Astrocyte (in vitro differentiated cells and primary cell): ENCODE data around the gene ZNF326. TPM values are rescaled to one million over a fixed set of nuclear protein-coding genes. Genes with fewer than 3 reads are reported as not detected.

Source experiments
- DNase-seq: peaks from one replicate; pipeline ENCODE4 v3.0.0-alpha.2; 2010; ENCODE audit warnings: low read depth
- FAIRE-seq: peaks from 2 replicates; lab custom pipeline; 2011; peaks lifted over from hg19 to GRCh38; lab: Jason Lieb, UNC
- H2AFZ ChIP-seq: 2 replicates; pipeline ENCODE4 v1.6.0; 2012; ENCODE audit warnings: low read depth, low read length, inconsistent platforms
- H3K27ac ChIP-seq: 2 replicates; pipeline ENCODE4 v1.5.1; 2011; ENCODE audit warnings: low read depth, low read length, inconsistent platforms
- H3K27me3 ChIP-seq: 2 replicates; pipeline ENCODE4 v1.6.0; 2011; ENCODE audit warnings: low read length, inconsistent platforms; ENCODE audit not compliant: insufficient read depth
- H3K36me3 ChIP-seq: 2 replicates; pipeline ENCODE4 v1.5.1; 2011; ENCODE audit warnings: low read length, inconsistent platforms; ENCODE audit not compliant: insufficient read depth
- H3K4me1 ChIP-seq: 2 replicates; pipeline ENCODE4 v1.5.1; 2011; ENCODE audit warnings: low read length, inconsistent platforms; ENCODE audit not compliant: insufficient read depth
- H3K4me2 ChIP-seq: 2 replicates; pipeline ENCODE4 v1.6.0; 2012; ENCODE audit warnings: low read length, inconsistent platforms
- H3K4me3 ChIP-seq: 2 replicates; pipeline ENCODE4 v1.5.1; 2011; ENCODE audit warnings: low read depth, mild to moderate bottlenecking, low read length, inconsistent platforms; ENCODE audit not compliant: insufficient read depth
- H3K79me2 ChIP-seq: 2 replicates; pipeline ENCODE4 v1.6.0; 2012; ENCODE audit warnings: mild to moderate bottlenecking, low read length, inconsistent platforms; ENCODE audit not compliant: insufficient read depth
- H3K9ac ChIP-seq: 2 replicates; pipeline ENCODE4 v1.6.0; 2012; ENCODE audit warnings: mild to moderate bottlenecking, low read length, inconsistent platforms
- H3K9me3 ChIP-seq: 2 replicates; pipeline ENCODE4 v1.5.1; 2012; ENCODE audit warnings: low read depth, mild to moderate bottlenecking, low read length, inconsistent platforms; ENCODE audit not compliant: insufficient read depth
- H4K20me1 ChIP-seq: 2 replicates; pipeline ENCODE4 v1.6.0; 2012; ENCODE audit warnings: low read length, inconsistent platforms; ENCODE audit not compliant: insufficient read depth
- H3K27ac Mint-ChIP-seq: one replicate; pipeline ENCODE4 v1.8.0; 2021; ENCODE audit warnings: mild to moderate bottlenecking, mixed read lengths; ENCODE audit not compliant: unreplicated experiment
- H3K27me3 Mint-ChIP-seq: one replicate; pipeline ENCODE4 v1.8.0; 2021; ENCODE audit warnings: low read depth, mixed read lengths; ENCODE audit not compliant: unreplicated experiment
- H3K36me3 Mint-ChIP-seq: one replicate; pipeline ENCODE4 v1.8.0; 2021; ENCODE audit warnings: low read depth, mixed read lengths; ENCODE audit not compliant: unreplicated experiment
- H3K4me1 Mint-ChIP-seq: one replicate; pipeline ENCODE4 v1.8.0; 2021; ENCODE audit warnings: low read depth, mixed read lengths; ENCODE audit not compliant: unreplicated experiment
- H3K4me3 Mint-ChIP-seq: one replicate; pipeline ENCODE4 v1.8.0; 2021; ENCODE audit warnings: mild to moderate bottlenecking, moderate library complexity, mixed read lengths; ENCODE audit not compliant: unreplicated experiment
- H3K9me3 Mint-ChIP-seq: one replicate; pipeline ENCODE4 v1.8.0; 2021; ENCODE audit warnings: mild to moderate bottlenecking, mixed read lengths; ENCODE audit not compliant: unreplicated experiment
- CTCF ChIP-seq: IDR thresholded peaks from 2 replicates; pipeline ENCODE4 v1.5.1; 2011; ENCODE audit warnings: low read depth, mild to moderate bottlenecking, inconsistent platforms, low read length, moderate library complexity; ENCODE audit not compliant: insufficient read depth
- EZH2 ChIP-seq: IDR thresholded peaks from 2 replicates; pipeline ENCODE4 v1.6.1; 2012; ENCODE audit warnings: mild to moderate bottlenecking, low read length, inconsistent platforms; ENCODE audit not compliant: insufficient read depth
- total RNA-seq: library from RNA; stranded (reverse); gene quantifications from 2 replicates; pipeline ENCODE4 v1.2.1, GENCODE V29; 2021

ZNF326 gene
- total RNA-seq, 1 donor from 2014 or later = 27.7 TPM

- no peak for FAIRE-seq
- H3K4me3 ChIP-seq = no peak overlapping the region
- H4K20me1 ChIP-seq = no peaks in the 10 kb centered on the region
- H3K27me3 ChIP-seq = no peaks in the 10 kb centered on the region
- no peak overlapping the region for H3K27ac ChIP-seq
- H3K27ac Mint-ChIP-seq = no peak overlapping the region
- TF ChIP-seq EZH2 = no peak
- no peak for TF ChIP-seq CTCF
- no peaks in the 10 kb centered on the region for H3K4me1 ChIP-seq
- DNase-seq = no peak
- H3K4me2 ChIP-seq = no peak overlapping the region
- H3K36me3 Mint-ChIP-seq = no peaks in the 10 kb centered on the region
- H3K9ac ChIP-seq = no peak overlapping the region
- H2AFZ ChIP-seq = no peak overlapping the region
- no peaks in the 10 kb centered on the region for H3K79me2 ChIP-seq
- H3K4me3 Mint-ChIP-seq = no peak overlapping the region
- H3K4me1 Mint-ChIP-seq = peaks cover 8% of the 10 kb centered on the region
- no peaks in the 10 kb centered on the region for H3K36me3 ChIP-seq
- no peaks in the 10 kb centered on the region for H3K9me3 ChIP-seq
- no peaks in the 10 kb centered on the region for H3K27me3 Mint-ChIP-seq
- H3K9me3 Mint-ChIP-seq = no peaks in the 10 kb centered on the region
These were observed 49.4 kb downstream of the ZNF326 start for GRCh38 chr1:90044346-90044745.

GRCh38 chr1:90045853-90046563, 51.1 kb downstream of the ZNF326 start:
- no peak for FAIRE-seq
- no peak for DNase-seq
- Histone ChIP-seq H3K4me2 (no peak overlapping the region), H3K9ac (no peak overlapping the region), H3K27ac (no peak overlapping the region), H3K9me3 (no peaks in the 10 kb centered on the region), H3K36me3 (no peaks in the 10 kb centered on the region), H4K20me1 (no peaks in the 10 kb centered on the region), H3K79me2 (no peaks in the 10 kb centered on the region), H3K4me3 (no peak overlapping the region), H3K27me3 (no peaks in the 10 kb centered on the region), H2AFZ (no peak overlapping the region), H3K4me1 (no peaks in the 10 kb centered on the region)
- H3K4me1 Mint-ChIP-seq = peaks cover 5% of the 10 kb centered on the region
- H3K36me3 Mint-ChIP-seq = no peaks in the 10 kb centered on the region
- no peaks in the 10 kb centered on the region for H3K27me3 Mint-ChIP-seq
- TF ChIP-seq EZH2 (no peak), CTCF (peak; percentile 65)
- H3K9me3 Mint-ChIP-seq = no peaks in the 10 kb centered on the region
- H3K4me3 Mint-ChIP-seq = no peak overlapping the region
- no peak overlapping the region for H3K27ac Mint-ChIP-seq

GRCh38 chr1:90046635-90047034, 51.7 kb downstream of the ZNF326 start:
- Histone ChIP-seq H3K4me1 (no peaks in the 10 kb centered on the region), H4K20me1 (no peaks in the 10 kb centered on the region), H3K4me2 (no peak overlapping the region), H3K4me3 (no peak overlapping the region), H3K36me3 (no peaks in the 10 kb centered on the region), H3K79me2 (no peaks in the 10 kb centered on the region), H3K27ac (no peak overlapping the region), H2AFZ (no peak overlapping the region), H3K9me3 (no peaks in the 10 kb centered on the region), H3K27me3 (no peaks in the 10 kb centered on the region), H3K9ac (no peak overlapping the region)
- FAIRE-seq = no peak
- no peak for DNase-seq
- Mint-ChIP-seq H3K4me1 (peaks cover 5% of the 10 kb centered on the region), H3K36me3 (no peaks in the 10 kb centered on the region), H3K9me3 (no peaks in the 10 kb centered on the region), H3K27ac (no peak overlapping the region), H3K4me3 (no peak overlapping the region), H3K27me3 (no peaks in the 10 kb centered on the region)
- TF ChIP-seq EZH2 = no peak
- TF ChIP-seq CTCF = no peak
